ENCODE results near the gene AMMECR1L. TPM values are rescaled to one million over a fixed set of nuclear protein-coding genes. Genes with fewer than 3 reads are reported as not detected.
"Not testable (repeated sequence)": the region's sequence is repeated elsewhere in the genome, so short reads cannot be mapped to it uniquely, and the experiment has no call there.

AMMECR1L gene
- total RNA-seq, 2 donors from 2014 or later, result 21.7 to 22.0 TPM

GRCh38 chr2:127887776-127888130, 2.0 kb upstream of the AMMECR1L start:
- 80% methylated on average over 1 of the region's 1 CpG; no CpG with 5 or more reads in 1 of the 2 experiments for WGBS, 2 experiments (ENCODE audit: insufficient coverage in 1 of 2, insufficient read length in 1 of 2)
- no peaks in the 10 kb centered on the region for H3K9me3 Mint-ChIP-seq
- DNase-seq, result no peak
- peak overlapping the region; percentile 84 for H3K4me3 Mint-ChIP-seq
- H3K27me3 ChIP-seq (ENCODE audit: control insufficient read depth, insufficient read depth, low read length, poor library complexity, severe bottlenecking), result no peaks in the 10 kb centered on the region
- H3K27ac ChIP-seq (ENCODE audit: low read depth, low read length), result no peak overlapping the region
- H3K4me1 Mint-ChIP-seq, result peaks cover 19% of the 10 kb centered on the region
- H3K27ac Mint-ChIP-seq, result no peak overlapping the region
- no peaks in the 10 kb centered on the region for H3K27me3 Mint-ChIP-seq (ENCODE audit: insufficient read depth)
- peak overlapping the region; percentile 91 for H3K4me3 ChIP-seq (ENCODE audit: low read length)
- no peaks in the 10 kb centered on the region for H3K9me3 ChIP-seq (ENCODE audit: control insufficient read depth, low read length)
- H3K36me3 Mint-ChIP-seq (ENCODE audit: low read depth), result peaks cover 12% of the 10 kb centered on the region
- H3K9ac ChIP-seq (ENCODE audit: extremely low read depth, low read length, poor library complexity, severe bottlenecking), result peak overlapping the region; percentile 33
- H3K4me1 ChIP-seq (ENCODE audit: control insufficient read depth, insufficient read depth, low read length), result peaks cover 4% of the 10 kb centered on the region
- H3K36me3 ChIP-seq (ENCODE audit: control insufficient read depth, insufficient read depth, low read length), result peaks cover 13% of the 10 kb centered on the region
- no peak for TF ChIP-seq CTCF (conservative IDR thresholded peaks at IDR 0.05)

- H3K27me3 Mint-ChIP-seq (ENCODE audit: insufficient read depth), result no peaks in the 10 kb centered on the region
- TF ChIP-seq CTCF (conservative IDR thresholded peaks at IDR 0.05), result no peak
- H3K36me3 Mint-ChIP-seq (ENCODE audit: low read depth), result peaks cover 16% of the 10 kb centered on the region
- no peaks in the 10 kb centered on the region for H3K9me3 Mint-ChIP-seq
- peak overlapping the region; percentile 91 for H3K4me3 ChIP-seq (ENCODE audit: low read length)
- DNase-seq, result no peak
- peaks cover 4% of the 10 kb centered on the region for H3K4me1 ChIP-seq (ENCODE audit: control insufficient read depth, insufficient read depth, low read length)
- peaks cover 18% of the 10 kb centered on the region for H3K36me3 ChIP-seq (ENCODE audit: control insufficient read depth, insufficient read depth, low read length)
- no peaks in the 10 kb centered on the region for H3K27me3 ChIP-seq (ENCODE audit: control insufficient read depth, insufficient read depth, low read length, poor library complexity, severe bottlenecking)
- WGBS, 2 experiments (ENCODE audit: insufficient coverage in 1 of 2, insufficient read length in 1 of 2), result 76 to 90% methylated on average over 6 to 8 of the region's 8 CpGs
- no peaks in the 10 kb centered on the region for H3K9me3 ChIP-seq (ENCODE audit: control insufficient read depth, low read length)
- H3K27ac Mint-ChIP-seq, result peak overlapping the region; percentile 75
- H3K9ac ChIP-seq (ENCODE audit: extremely low read depth, low read length, poor library complexity, severe bottlenecking), result peak overlapping the region; percentile 33
- peak overlapping the region; percentile 84 for H3K4me3 Mint-ChIP-seq
- peaks cover 19% of the 10 kb centered on the region for H3K4me1 Mint-ChIP-seq
- no peak overlapping the region for H3K27ac ChIP-seq (ENCODE audit: low read depth, low read length)
Measured at GRCh38 chr2:127887082-127887775, 1.5 kb upstream of the AMMECR1L start.

- not testable (repeated sequence) for H3K9me3 ChIP-seq (ENCODE audit: control insufficient read depth, low read length); H3K9me3 Mint-ChIP-seq; H3K27me3 ChIP-seq (ENCODE audit: control insufficient read depth, insufficient read depth, low read length, poor library complexity, severe bottlenecking); H3K27me3 Mint-ChIP-seq (ENCODE audit: insufficient read depth); H3K4me1 ChIP-seq (ENCODE audit: control insufficient read depth, insufficient read depth, low read length)
- Mint-ChIP-seq H3K4me3 (peak overlapping the region; percentile 84), H3K4me1 (peaks cover 19% of the 10 kb centered on the region), H3K27ac (peak overlapping the region; percentile 85), H3K36me3 (ENCODE audit: low read depth) (peaks cover 22% of the 10 kb centered on the region)
- peak overlapping the region; percentile 91 for H3K4me3 ChIP-seq (ENCODE audit: low read length)
- peak; percentile 63 for DNase-seq
- peaks cover 25% of the 10 kb centered on the region for H3K36me3 ChIP-seq (ENCODE audit: control insufficient read depth, insufficient read depth, low read length)
- H3K27ac ChIP-seq (ENCODE audit: low read depth, low read length), result peak overlapping the region; percentile 89
- peak overlapping the region; percentile 49 for H3K9ac ChIP-seq (ENCODE audit: extremely low read depth, low read length, poor library complexity, severe bottlenecking)
- 0% methylated on average over 22 of the region's 32 CpGs; no CpG with 5 or more reads in 1 of the 2 experiments for WGBS, 2 experiments (ENCODE audit: insufficient coverage in 1 of 2, insufficient read length in 1 of 2)
Measured at GRCh38 chr2:127886593-127886935, 808 bp upstream of the AMMECR1L start.
